GM21529 (cell line): ENCODE data around the gene FABP3.

Source experiments
- ATAC-seq: cut with Tn5 transposase; IDR thresholded peaks from one replicate; pipeline ENCODE4 v1.9.1; 2021; ENCODE audit not compliant: unreplicated experiment

The FABP3 gene

DNA sequence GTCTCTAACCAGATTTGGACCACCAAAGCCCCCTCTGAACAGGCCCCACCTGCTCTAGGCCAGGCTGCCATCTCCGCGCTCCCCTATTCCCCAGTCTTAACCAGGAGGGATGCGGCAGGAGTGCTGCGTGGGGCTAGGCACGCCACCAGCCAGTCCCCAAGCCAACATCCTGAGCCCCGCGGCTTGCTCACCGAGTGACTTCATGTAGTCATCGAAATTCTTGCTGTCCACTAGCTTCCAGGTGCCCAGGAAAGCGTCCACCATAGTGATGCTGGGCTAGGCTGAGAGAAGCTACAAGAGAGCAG is 173 bp downstream of the FABP3 start:
- ATAC-seq = no peak

- ATAC-seq = no peak
Measured at GRCh38 chr1:31372051-31372450, 825 bp downstream of the FABP3 start.

- no peak for ATAC-seq
Measured at GRCh38 chr1:31371121-31371959, 1.5 kb downstream of the FABP3 start.

- ATAC-seq = no peak
Measured at GRCh38 chr1:31370565-31370964, 2.3 kb downstream of the FABP3 start.

- no peak for ATAC-seq
Measured at GRCh38 chr1:31370021-31370420, 2.9 kb downstream of the FABP3 start.

GRCh38 chr1:31368611-31369107 is 4.2 kb downstream of the FABP3 start:
- no peak for ATAC-seq

- ATAC-seq = no peak
Measured at GRCh38 chr1:31366796-31367195, 6.1 kb downstream of the FABP3 start.

DNA sequence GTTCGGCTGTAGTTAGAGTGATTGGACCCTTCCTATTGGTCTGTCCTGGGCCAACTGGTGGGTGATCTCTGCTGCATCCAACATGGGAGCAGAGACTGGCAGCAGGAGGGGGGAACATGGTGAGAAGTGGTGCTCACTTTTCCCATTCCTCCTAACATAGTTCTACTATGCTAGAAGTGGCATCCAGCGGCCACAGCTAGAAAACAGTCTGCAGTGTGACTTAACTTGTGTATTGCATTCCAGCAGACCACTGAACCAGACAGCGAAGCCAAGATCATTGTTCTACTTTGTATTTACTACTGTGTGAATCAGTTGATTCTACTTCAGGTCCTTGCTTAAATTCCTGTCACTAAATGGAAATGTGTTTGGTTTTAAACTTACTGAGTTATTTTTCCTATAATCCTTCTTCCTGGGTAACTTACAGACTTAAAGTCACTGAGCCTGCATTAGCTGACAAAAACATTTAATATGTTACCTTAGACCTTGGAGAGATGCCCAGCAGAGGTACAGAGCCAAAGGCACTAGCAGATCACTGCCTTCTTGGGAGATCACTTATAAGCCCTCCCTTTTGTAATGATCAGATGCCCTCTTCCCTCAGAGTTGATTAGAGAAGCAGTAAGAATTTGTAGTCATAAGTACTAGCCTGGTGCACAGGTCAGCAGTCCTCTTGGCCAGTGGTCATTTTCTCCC is 8.2 kb downstream of the FABP3 start:
- ATAC-seq = no peak

- ATAC-seq = no peak
Measured at GRCh38 chr1:31362032-31362431, 10.8 kb downstream of the FABP3 start.

DNA sequence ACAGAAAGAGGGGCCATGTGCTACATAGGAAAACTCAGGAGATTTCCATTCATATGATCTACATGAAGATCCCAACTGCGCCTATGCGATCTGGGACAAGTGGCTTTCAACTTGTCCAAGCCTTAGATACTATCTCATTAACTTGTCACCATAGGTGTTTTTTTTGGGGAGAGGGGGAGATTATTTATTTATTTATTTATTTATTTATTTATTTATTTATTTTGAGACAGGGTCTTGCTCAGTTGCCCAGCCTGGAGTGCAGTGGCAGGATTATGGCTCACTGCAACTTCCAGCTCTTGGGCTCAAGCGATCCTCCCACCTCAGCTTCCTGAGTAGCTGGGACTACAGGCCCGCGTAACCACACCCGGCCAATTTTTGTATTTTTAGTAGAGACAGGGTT is 11.3 kb downstream of the FABP3 start:
- ATAC-seq = no peak

DNA sequence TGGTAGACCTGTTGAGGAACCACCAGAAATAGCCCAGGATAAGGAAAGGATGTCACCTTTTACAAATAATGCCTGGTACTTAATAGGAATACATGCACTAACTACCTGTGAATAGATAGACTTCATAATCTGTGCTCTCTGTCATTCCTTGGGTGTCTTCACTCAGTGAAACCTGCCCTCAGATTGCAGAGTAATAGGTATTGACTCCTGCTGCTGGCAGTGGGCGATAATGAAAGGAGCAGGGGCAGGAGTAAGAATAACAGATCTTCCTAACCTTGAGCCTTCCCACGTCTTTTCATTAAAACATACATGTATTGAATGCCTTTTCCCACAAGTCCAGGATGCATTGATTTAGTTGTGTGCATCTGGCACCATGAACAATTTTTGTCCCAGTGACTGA is 16.4 kb downstream of the FABP3 start:
- no peak for ATAC-seq

DNA sequence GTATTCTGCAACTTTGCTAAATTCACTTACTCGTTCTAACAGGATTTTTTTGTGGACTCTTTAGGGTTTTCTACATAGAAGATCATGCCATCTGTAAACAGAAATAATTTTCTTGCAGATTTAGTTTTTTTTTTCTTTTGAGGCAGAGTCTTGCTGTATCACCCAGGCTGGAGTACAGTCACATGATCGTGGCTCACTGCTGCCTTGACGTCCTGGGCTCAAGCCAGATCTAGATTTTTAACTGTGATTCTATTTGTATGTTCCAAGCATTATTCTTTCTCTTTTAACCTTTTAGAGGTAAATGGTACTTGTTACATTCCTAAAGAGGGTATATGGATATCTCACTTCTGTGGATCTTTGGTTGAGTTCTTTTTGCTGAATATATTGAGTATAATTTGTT is 18.6 kb downstream of the FABP3 start:
- ATAC-seq = no peak

- ATAC-seq = no peak
Measured at GRCh38 chr1:31348449-31348848, 24.4 kb downstream of the FABP3 start.

DNA sequence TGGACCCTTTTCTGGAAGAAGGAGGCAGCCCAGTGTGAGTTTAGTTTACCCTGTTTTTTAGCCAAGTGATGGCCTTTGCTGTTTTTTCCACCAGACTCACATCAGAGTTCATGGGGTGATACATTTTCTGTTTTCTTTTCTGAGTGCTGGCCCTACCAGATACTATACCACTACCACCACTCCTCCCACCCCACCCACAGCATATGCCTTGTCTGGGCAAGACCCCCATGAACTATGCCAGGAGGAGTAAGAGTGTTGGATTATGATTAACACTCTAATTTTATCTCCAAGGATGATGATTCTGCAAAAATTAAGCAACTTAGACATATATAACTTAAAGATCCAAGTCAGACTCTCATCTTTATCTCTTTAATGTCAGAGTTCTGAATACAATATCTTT is 26.1 kb downstream of the FABP3 start:
- ATAC-seq = no peak

- no peak for ATAC-seq
Measured at GRCh38 chr1:31345635-31346034, 27.2 kb downstream of the FABP3 start.

DNA sequence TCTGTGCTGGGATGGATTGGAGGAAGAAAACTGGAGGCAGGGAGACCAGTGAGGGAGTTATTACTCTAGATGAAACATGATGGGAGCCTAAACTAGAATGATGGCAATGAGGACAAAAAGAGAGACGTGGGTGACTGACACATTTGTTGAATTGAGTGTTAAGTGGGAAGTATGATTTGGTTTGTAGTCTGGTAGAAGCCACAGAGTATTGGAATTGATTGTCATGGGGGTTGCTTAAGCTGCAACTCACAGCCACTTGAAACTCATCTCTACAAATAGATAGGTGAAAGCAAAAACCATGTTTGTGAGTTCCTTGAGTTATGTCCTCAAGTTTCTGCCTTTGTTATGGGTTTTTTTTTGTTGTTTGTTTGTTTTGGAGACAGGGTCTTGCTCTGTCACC is 28.4 kb downstream of the FABP3 start:
- ATAC-seq = no peak

GRCh38 chr1:31336687-31337467 is 36.0 kb downstream of the FABP3 start:
- no peak for ATAC-seq

DNA sequence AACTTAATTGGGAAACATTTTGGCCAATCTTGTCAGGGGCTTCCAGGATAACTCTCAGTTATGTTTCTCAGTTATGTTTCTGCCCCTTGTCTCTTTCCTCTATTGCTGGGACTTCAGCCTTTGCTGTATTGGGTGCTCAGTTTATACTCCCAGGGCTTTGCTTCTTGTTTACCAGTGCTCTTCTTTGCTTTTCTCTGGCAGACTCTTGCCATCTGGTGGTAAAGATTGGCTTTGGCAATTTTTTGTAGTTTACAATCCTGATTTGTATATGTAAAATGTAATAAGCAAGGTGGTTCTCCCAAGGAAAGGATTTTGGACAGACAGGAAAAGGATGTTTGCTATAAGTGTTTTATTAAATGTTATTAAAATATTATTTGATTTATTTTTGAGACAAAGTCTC is 37.9 kb downstream of the FABP3 start:
- no peak for ATAC-seq

DNA sequence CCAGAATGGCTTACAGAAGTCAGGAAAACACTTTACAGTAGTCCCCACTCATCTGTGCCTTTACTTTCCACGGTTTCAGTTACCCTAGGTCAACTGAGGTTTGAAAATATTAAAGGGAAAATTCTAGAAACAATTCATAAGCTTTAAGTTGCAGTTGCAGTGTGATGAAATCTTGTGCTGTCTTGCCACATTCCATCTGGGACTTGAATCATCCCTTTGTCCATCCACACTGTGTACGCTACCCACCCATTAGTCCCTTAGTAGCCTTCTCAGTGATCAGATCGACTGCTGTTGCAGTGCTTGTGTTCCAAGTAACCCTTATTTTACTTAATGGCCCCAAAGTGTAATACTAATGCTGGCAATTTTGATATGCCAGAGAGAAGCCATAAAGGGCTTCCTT is 45.5 kb downstream of the FABP3 start:
- no peak for ATAC-seq

- ATAC-seq = no peak
Measured at GRCh38 chr1:31326461-31326860, 46.4 kb downstream of the FABP3 start.

DNA sequence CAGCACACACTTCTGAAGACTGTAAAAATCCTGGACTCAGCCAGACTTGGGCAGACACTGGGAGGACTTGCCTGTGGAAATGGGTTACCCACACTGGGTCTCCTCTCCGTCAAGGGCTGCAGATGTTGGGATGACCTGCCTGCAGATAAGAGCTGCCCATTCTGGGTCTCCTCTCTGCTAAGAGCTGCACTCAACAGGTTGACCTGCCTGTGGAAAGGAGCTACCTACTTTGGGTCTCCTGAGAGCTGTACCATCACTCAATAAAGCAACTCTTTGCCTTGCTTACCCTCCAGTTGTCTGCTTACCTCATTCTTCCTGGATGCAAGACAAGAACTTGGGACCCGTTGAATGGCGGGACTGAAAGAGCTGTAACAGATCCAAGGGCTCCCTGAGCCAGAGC is 47.9 kb downstream of the FABP3 start:
- no peak for ATAC-seq

DNA sequence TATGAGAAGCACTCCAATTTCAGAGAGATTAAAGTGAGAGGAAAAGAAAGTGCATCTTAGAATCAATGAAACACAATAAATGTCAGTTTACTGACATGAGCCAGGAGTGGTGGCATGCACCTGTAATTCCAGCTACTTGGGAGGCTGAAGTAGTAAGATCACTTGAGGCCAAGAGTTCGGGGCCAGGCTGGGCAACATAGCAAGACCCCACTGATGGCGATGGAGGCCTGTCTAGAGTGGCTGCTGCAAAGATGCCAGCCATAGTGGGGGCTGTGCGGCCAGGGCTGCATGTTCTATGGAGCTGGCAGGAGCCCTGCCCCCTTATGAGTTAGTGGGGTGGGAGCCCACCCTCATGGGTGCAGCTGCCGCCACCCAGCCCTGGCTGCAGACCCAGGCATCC is 48.8 kb downstream of the FABP3 start:
- no peak for ATAC-seq
